ENCODE data around the gene P2RY8.
"Not testable (repeated sequence)": the region's sequence is repeated elsewhere in the genome, so short reads cannot be mapped to it uniquely, and the experiment has no call there.

Gene P2RY8

DNA sequence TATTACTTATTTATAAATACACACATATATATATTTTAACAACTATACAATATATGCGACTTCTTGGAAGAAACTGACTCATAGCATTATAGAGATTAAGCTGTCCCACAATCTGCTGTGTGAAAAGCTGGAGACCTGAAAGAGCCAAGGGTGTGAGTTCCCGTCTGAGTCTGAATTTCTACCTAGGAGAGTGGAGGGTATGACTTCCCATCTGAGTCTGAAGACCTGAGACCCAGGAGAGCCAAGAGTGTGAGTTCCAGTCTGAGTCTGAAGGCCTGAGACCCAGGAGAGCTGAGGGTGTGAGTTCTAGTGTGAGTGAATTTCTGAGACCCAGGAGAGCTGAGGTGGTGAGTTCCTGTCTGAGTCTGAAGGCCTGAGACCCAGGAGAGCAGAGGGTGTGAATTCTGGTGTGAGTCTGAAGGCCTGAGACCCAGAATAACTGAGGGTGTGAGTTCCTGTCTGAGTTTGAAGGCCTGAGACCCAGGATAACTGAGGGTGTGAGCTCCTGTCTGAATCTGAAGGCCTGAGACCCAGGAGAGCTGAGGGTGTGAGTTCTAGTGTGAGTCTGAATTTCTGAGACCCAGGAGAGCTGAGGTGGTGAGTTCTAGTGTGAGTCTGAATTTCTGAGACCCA is 8.9 kb upstream of the P2RY8 start:
- no peak for DNase-seq (ENCODE audit: low spot score)

DNA sequence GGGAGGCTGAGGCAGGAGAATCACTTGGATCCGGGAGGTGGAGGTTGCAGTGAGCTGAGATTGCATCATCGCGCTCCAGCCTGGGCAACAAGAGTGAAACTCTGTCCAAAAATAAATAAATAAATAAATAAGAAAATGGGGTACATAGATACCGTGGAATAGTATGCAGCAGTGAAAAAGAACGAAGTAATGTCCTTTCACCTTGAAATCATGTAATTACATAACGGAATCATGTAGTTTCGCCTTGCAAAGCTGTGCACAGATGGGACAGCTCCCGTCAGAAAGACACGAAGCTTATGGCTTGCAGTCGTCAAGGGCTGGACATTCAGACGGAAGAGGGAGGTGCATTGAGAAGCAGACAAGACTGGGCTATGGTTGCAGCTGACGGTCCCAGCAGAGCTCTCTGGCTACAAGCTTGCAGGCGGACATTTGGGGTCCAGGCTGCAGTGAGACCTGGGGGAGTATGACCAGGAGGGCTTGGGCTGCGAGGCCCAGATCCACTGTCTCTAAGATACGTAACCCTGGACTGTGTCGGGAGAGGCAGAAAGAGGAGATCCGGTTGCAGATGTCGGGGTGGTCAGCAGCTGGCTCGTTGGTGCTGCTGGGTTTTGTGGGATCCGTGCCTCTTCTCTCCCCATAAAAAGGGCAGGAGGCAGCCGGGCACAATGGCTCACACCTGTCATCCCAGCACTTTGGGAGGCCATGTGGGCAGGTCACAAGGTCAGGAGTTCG is 6.2 kb upstream of the P2RY8 start:
- no peak for DNase-seq (ENCODE audit: low spot score)

DNA sequence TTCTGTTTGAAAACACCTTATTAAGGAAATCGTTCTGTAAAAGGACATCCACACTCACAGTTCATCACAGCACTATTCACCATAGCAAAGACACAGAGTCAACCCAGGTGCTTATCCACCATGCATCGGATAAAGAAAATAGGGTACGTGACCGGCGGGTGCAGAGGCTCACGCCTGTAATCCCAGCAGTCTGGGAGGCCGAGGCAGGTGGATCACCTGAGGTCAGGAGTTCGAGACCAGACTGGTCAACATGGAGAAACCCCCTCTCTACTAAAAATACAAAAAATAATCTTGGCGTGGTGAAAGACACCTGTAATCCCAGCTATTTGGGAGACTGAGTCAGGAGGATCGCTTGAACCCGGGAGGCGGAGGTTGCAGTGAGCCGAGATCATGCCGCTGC is 2.2 kb upstream of the P2RY8 start:
- not testable (repeated sequence) for DNase-seq (ENCODE audit: low spot score)

DNA sequence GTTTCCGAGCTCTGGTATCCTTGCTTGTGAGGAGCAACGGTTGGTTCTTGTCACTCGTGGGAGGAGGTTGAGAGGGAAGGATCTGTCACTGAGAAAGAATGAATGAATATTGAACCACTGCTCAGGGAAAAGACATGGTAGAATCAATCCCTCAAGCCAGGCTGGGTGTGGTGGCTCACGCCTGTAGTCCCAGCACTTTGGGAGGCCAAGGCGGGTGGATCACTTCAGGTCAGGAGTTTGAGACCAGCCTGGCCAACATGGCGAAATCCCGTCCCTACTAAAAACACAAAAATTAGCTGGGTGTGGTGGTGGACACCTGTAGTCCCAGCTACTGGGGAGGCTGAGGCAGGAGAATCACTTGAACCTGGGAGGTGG is 718 bp upstream of the P2RY8 start:
- not testable (repeated sequence) for DNase-seq (ENCODE audit: low spot score)

GRCh38 chrX:1536712-1537030 is 314 bp downstream of the P2RY8 start:
- no peak for DNase-seq (ENCODE audit: low spot score)

DNA sequence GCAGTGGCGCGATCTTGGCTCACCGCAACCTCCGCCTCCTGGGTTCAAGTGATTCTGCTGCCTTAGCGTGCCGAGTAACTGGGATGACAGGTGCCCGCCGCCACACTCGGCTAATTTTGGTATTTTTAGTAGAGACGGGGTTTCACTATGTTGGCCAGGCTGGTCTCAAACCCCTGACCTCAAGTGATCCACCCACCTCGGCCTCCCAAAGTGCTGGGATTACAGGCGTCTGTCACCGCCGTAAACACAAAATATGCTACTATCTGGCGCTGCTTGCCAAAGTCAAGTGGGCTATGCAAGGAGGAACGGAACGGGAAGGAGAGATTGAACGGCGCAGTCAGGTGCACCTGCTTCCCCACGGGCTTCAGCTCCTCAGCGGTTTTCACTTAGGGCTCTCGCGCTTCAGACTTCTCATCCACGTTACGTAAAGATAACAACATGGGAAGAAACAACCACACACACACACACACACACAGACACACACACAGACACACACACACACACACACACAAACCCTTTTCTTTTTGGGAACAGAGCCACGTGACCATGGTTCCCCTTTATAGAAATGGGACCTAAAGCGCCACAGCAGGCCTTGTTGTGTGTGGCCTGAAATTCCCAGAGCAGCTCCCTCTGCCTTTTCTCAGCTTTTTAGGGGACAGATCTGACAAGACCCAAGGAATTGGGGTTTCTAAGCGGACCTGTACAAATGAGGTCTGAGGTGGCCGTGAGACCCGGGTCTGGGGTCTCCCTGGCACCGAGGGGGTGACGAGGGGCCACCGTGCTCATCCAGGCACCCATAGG is 1.5 kb downstream of the P2RY8 start:
- DNase-seq (ENCODE audit: low spot score): peak; percentile 20

DNA sequence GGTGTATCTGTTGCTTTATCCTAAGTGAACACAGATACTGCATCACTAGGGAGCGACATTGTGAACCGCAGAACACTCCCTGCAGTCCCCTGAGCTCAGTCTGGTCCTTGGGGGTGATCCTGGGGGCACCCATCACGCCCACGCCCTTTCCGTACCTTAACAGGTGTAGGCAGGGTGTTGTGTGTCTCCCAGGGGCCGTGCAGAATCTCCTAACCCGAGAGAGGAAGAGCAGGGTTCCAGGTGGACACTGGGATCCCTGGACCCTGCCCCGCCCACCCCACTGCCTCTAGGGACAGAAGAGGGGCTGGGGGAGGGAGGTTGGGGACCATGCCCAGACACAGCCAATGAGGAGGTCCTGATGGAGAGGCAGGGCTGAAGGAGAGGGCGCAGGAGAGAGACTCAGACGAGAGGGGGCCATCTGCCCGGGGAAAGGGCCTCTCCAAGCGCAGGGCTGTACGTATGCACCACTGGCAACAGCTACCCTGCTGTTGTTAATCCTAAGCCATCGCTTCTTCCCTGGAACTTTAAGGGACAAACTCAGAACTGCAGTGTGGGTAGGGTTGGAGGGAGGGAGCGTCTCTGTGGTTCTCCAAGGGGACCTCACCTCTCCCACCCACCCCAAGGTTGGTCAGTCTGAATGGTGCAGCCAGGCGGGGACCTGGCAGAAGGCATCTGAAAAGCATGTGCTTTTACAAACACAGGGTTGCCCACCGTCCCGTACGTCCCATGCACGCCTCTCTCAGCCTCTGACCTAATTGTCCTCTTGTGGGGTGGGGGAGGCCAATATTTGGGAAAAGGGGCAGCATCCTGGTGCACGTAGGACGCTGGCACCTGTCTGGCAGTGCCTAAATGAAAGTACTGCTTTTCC is 2.5 kb downstream of the P2RY8 start:
- peak; percentile 22 for DNase-seq (ENCODE audit: low spot score)

DNA sequence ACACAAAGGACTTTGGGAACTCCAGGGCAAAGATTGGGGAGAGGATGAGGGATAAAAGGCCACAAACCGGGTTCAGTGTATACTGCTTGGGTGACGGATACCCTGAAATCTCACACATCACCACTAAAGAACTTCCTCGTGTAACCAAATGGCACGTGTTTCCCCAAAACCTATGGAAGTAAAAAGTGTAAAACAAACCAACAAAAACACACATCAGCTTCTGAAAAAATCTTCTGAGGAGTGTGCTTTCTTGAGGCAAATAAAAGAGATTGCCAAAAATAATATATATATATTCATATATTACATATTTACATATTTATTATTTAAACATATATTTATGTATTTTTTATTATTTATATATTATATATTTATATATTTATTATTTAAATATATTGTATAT is 3.9 kb downstream of the P2RY8 start:
- DNase-seq (ENCODE audit: low spot score): no peak

DNA sequence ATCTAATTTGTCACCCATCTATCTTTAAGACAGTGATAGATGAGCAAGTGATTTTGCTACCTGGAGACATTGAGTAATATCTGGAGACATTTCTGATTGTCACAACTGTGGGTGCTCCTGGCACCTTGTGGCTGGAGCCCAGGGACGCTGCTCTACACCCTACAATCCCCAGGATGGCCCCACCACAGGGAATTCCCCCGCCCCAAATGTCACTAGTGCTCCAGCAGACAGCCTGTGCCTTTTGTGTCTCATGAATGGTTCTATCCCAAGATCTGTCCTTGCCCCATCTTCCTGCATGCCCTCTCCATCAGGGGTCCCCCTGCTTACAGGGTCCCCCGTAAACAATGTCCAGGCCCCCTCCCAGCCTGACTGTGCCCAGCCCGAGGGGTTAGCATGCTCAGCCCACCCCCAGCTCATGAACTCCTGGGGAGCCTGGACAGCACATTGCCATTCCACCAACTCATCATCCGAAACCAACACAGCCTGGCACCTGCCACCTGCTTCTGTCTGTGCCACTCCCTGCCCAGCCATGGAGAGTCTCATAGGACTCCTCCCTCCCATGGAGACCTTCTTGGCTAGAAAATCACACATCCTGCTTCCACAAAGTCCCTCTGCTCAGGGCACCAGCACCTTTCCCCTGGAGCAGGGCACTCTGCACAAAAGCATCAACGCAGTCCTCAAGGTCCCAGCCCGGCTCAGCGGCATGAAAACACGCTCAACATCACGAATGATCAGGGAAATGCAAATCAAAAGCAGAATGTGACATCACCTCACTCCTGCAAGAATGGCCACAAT is 5.7 kb downstream of the P2RY8 start:
- no peak for DNase-seq (ENCODE audit: low spot score)

- DNase-seq (ENCODE audit: low spot score): no peak
Measured at GRCh38 chrX:1529756-1530155, 7.2 kb downstream of the P2RY8 start.

DNA sequence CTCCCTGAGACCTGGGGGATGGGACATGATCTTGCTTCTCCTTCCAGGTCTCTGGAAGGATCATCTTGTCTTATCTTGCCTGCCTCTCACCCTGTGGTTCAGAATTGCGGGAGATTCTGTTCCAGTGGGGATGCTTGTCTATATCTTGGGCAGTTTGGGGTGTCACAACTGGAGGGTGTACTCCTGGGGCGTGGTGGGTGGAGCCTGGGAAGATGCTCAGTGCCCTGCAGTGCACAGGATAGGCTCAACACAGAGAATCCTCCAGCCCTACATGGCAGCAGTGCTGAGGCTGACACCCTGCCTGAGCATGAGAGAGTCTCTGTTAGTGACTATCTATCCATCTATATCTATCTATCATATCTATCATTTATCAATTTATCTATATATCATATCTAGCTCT is 7.7 kb downstream of the P2RY8 start:
- no peak for DNase-seq (ENCODE audit: low spot score)

- no peak for DNase-seq (ENCODE audit: low spot score)
Measured at GRCh38 chrX:1528884-1529203, 8.1 kb downstream of the P2RY8 start.

GRCh38 chrX:1528186-1528883 is 8.7 kb downstream of the P2RY8 start:
- DNase-seq (ENCODE audit: low spot score): no peak

DNA sequence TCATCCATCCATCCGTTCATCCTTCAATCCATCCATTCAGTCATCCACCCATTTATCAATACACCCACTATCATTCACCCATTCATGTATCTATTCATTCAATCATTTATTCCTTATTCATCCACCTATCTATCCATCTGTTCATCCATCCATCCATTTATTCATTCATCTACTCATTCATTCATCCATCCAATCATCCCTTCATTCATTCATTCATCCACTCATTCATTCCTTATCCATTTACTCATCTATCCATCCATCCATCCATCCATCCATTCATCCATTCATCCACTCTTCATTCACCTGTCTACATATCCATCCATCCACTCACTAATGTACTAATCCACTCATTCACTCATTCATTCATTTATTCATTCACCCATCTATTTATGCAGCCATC is 9.5 kb downstream of the P2RY8 start:
- DNase-seq (ENCODE audit: low spot score): no peak

DNA sequence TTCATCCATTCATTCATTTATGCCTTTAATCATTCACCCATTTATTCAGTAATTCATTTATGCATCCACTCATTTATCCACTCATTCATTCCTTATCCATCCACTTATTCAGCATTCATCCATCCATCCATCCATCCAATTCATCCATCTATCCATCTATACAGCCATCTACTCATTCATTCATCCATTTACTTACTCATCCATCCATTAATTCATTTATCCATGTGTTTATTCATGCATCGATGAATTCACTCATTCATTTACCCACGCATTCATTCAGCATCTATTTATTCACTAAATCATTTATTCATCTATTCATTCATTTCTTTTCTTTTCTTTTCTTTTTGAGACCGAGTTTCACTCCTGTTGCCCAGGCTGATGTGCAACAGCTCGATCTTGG is 10.4 kb downstream of the P2RY8 start:
- no peak for DNase-seq (ENCODE audit: low spot score)

DNA sequence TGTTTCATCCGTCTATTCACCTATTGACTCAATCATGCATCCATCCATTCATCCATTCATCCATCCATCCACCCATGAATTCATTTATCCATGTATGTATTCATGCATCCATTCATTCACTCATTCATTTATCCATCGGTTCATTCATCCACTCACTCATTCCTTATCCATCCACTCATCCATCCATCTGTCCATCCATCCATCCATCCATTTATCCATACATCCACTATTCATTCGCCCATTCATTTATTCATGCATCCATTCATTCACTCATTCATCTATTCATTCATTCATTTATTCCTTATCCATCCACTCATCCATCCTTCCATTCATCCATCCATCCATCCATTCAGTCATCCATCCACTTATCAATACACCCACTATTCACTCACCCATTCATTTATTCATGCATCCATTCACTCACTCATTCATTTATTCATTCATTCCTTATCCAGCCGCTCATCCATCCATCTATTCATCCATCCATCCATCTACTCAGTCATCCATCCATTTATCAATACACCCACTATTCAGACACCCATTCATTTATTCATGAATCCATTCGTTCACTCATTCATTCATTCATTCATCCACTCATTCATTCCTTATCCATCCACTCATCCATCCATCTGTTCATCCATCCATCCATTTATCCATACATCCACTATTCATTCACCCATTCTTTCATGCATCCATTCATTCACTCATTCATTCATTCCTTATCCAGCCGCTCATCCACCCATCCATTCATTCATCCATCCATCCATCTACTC is 11.2 kb downstream of the P2RY8 start:
- DNase-seq (ENCODE audit: low spot score): no peak

GRCh38 chrX:1524874-1525582 is 12.0 kb downstream of the P2RY8 start:
- DNase-seq (ENCODE audit: low spot score): no peak

DNA sequence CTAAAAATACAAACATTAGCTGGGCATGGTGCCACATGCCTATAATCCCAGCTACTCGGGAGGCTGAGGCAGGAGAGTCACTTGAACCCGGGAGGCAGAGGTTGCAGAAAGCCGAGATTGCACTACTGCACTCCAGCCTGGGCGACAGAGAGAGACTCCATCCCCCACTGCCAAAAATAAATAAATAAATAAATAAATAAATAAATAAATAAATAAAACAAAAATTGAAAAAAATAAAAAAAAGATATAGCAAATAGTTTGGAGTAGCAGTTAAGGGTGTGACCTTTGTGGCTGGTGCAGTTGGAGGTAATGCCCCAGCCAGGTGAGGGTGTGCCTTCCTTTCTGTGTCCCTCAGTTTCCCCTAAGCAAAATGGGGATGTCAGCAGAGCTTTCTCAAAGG is 14.1 kb downstream of the P2RY8 start:
- DNase-seq (ENCODE audit: low spot score): not testable (repeated sequence)

DNA sequence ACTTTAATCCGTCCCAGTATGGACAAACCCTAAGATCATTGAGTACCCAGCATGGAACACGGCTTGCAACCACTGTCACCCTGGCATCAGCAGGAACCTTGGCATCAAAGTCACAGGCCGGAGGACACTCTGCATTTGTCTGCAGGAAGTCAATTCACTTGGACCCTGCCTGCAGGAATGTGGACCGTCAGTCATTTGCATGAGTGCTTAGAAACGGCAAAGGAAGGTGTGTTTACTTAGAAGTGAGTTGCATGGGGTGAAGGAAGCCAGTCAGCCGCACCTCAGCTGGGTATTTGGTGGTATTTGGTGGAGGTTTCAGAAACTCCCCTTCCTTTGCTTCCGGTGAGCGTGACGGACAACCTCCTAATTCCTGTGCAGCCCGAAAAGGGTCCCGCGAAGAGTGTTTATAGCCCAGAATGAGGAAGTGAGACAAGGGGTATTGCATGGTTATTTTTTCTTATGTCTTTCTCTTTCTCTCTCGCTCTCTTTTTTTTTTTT is 15.5 kb downstream of the P2RY8 start:
- DNase-seq (ENCODE audit: low spot score): peak; percentile 65
